HepG2 (cell line): ENCODE results near the gene CCDC106. TPM values are rescaled to one million over a fixed set of nuclear protein-coding genes. Genes with fewer than 3 reads are reported as not detected.

Experiments used
- BATF2 ChIP-seq: sonication (generic); formaldehyde crosslinking; IDR thresholded peaks from 2 replicates; pipeline ENCODE4 v1.8.0; 2022; ENCODE audit warnings: mild to moderate bottlenecking, missing genetic modification reagents, moderate library complexity
- HNRNPK ChIP-seq: fragments of 200-400 bp; formaldehyde crosslinking; IDR thresholded peaks from 2 replicates; pipeline ENCODE4 v1.6.1; 2018; ENCODE audit warnings: low read length, low read depth, moderate library complexity, mild to moderate bottlenecking; ENCODE audit not compliant: poor library complexity, severe bottlenecking
- HNRNPLL ChIP-seq: fragments of 200-400 bp; formaldehyde crosslinking; IDR thresholded peaks from 2 replicates; pipeline ENCODE4 v1.6.1; 2017; ENCODE audit warnings: mild to moderate bottlenecking, low read depth, low read length; ENCODE audit not compliant: poor library complexity, severe bottlenecking
- MAFF ChIP-seq: IDR thresholded peaks from 2 replicates; pipeline ENCODE4 v1.6.1; 2011; ENCODE audit warnings: low read depth, low read length, improper control_type of control experiment
- MAZ ChIP-seq, 2 experiments: sonication (generic) in 1 of 2; formaldehyde crosslinking in 1 of 2; IDR thresholded peaks; 2 replicates each; pipeline versions ENCODE4 v1.5.0 to v1.6.1; 2012 to 2020; ENCODE audit warnings: low read depth in 2 of 2, mild to moderate bottlenecking in 2 of 2, borderline replicate concordance in 1 of 2, improper control_type of control experiment in 1 of 2, low read length in 1 of 2, missing genetic modification reagents in 1 of 2, moderate library complexity in 1 of 2
- PHF5A ChIP-seq: IDR thresholded peaks from one replicate; pipeline ENCODE4 v1.6.1; 2018; ENCODE audit warnings: low read depth, missing genetic modification reagents; ENCODE audit not compliant: unreplicated experiment
- TMF1 ChIP-seq: sonication (generic); formaldehyde crosslinking; IDR thresholded peaks from 2 replicates; pipeline ENCODE4 v1.8.1; 2022; ENCODE audit warnings: low read depth, missing genetic modification reagents
- ZBTB38 ChIP-seq: sonication (generic); formaldehyde crosslinking; IDR thresholded peaks from 2 replicates; pipeline ENCODE4 v1.5.1; 2020; ENCODE audit warnings: mild to moderate bottlenecking, missing genetic modification reagents
- ZNF142 ChIP-seq: sonication (generic); formaldehyde crosslinking; IDR thresholded peaks from 2 replicates; pipeline ENCODE4 v1.4.0; 2020; ENCODE audit warnings: missing genetic modification reagents
- ZNF564 ChIP-seq: sonication (generic); formaldehyde crosslinking; IDR thresholded peaks from 2 replicates; pipeline ENCODE4 v1.8.1; 2023; ENCODE audit warnings: mild to moderate bottlenecking, missing genetic modification reagents
- ZNF687 ChIP-seq: sonication (generic); formaldehyde crosslinking; IDR thresholded peaks from 2 replicates; pipeline ENCODE4 v1.5.1; 2020; ENCODE audit warnings: mild to moderate bottlenecking, missing genetic modification reagents, moderate library complexity
- ZNF709 ChIP-seq: sonication (generic); formaldehyde crosslinking; IDR thresholded peaks from 2 replicates; pipeline ENCODE4 v1.5.0; 2020; ENCODE audit warnings: mild to moderate bottlenecking, missing genetic modification reagents
- ZNF740 ChIP-seq: sonication (generic); formaldehyde crosslinking; IDR thresholded peaks from 2 replicates; pipeline ENCODE4 v1.4.0; 2020; ENCODE audit warnings: missing genetic modification reagents
- polyA plus RNA-seq, 8 experiments: library from polyadenylated mRNA; depleted of rRNA in 3 of 8; stranded (reverse) in 7 of 8; unstranded in 1 of 8; fragments of >200 nt; fragmentation: Illumina TruSeq in 4 of 8; extraction: Trizol in 4 of 8; gene quantifications; 2 replicates each; pipeline versions ENCODE4 v1.2.1 to v1.2.3, GENCODE V29; 2011 to 2016; ENCODE audit warnings: low read depth in 4 of 8, missing spikeins in 1 of 8, mixed read lengths in 1 of 8; ENCODE audit not compliant: insufficient read depth in 1 of 8
- total RNA-seq, 5 experiments: library from RNA; depleted of rRNA; stranded (reverse); fragments of >200 nt; fragmentation: Illumina TruSeq; extraction: Trizol; gene quantifications; 2 replicates each; pipeline ENCODE4 v1.2.3, GENCODE V29; 2016; ENCODE audit warnings: low read depth in 1 of 5

CCDC106 gene
- total and polyA plus RNA-seq, 2 of the 13 experiments (the other 11 are each of a cell fraction or from before 2014, with no cell fraction given), result 4.7 to 8.8 TPM

- TF ChIP-seq ZNF687 (CRISPR knock-in tag) (peak; percentile 81; the same call in 1 of the 2 replicates), PHF5A (CRISPR knock-in tag) (no peak), BATF2 (peak; percentile 87), HNRNPK (peak; percentile 27), ZNF564 (CRISPR knock-in tag) (0 out of 2 replicates have a peak, but pooled peaks have one; percentile 12), HNRNPLL (peak; percentile 21), TMF1 (CRISPR knock-in tag) (0 out of 2 replicates have a peak, but pooled peaks have one; percentile 14), ZNF142 (CRISPR knock-in tag) (peak; percentile 57; the same call in 1 of the 2 replicates), ZBTB38 (CRISPR knock-in tag) (peak; percentile 84), ZNF740 (CRISPR knock-in tag) (no peak), MAFF (no peak), ZNF709 (CRISPR knock-in tag) (no peak), MAZ (IDR thresholded peaks at IDR 0.05; ENCODE audit: borderline replicate concordance, low read depth, low read length) (no peak), MAZ (CRISPR knock-in tag; IDR thresholded peaks at IDR 0.05; ENCODE audit: low read depth) (0 out of 2 replicates have a peak, but pooled peaks have one; percentile 28)
- TF ChIP-seq, all 625 proteins: peak for 38
Observed at GRCh38 chr19:55642153-55643002, 5.6 kb upstream of the CCDC106 start (continued).
